ENCODE measurements around the gene GRAMD2A. TPM values are rescaled to one million over a fixed set of nuclear protein-coding genes. Genes with fewer than 3 reads are reported as not detected.

The GRAMD2A gene
- total RNA-seq, 3 donors from 2014 or later (not counting 1 experiment from before 2014, with no cell fraction given): not detected

GRCh38 chr15:72238586-72238985 lies 41.0 kb upstream of the GRAMD2A start:
- H3K9me3 ChIP-seq (ENCODE audit: control insufficient read depth, insufficient read depth, low read length): no peaks in the 10 kb centered on the region
- no peak overlapping the region for H3K4me3 Mint-ChIP-seq
- H3K4me1 Mint-ChIP-seq: peaks cover 12 to 18% of the 10 kb centered on the region in 2 donors
- H3K27me3 ChIP-seq (ENCODE audit: control insufficient read depth, insufficient read depth, low read length): no peaks in the 10 kb centered on the region
- TF ChIP-seq, protein P1, sequence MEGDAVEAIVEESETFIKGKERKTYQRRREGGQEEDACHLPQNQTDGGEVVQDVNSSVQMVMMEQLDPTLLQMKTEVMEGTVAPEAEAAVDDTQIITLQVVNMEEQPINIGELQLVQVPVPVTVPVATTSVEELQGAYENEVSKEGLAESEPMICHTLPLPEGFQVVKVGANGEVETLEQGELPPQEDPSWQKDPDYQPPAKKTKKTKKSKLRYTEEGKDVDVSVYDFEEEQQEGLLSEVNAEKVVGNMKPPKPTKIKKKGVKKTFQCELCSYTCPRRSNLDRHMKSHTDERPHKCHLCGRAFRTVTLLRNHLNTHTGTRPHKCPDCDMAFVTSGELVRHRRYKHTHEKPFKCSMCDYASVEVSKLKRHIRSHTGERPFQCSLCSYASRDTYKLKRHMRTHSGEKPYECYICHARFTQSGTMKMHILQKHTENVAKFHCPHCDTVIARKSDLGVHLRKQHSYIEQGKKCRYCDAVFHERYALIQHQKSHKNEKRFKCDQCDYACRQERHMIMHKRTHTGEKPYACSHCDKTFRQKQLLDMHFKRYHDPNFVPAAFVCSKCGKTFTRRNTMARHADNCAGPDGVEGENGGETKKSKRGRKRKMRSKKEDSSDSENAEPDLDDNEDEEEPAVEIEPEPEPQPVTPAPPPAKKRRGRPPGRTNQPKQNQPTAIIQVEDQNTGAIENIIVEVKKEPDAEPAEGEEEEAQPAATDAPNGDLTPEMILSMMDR (IDR thresholded peaks at IDR 0.05): no peak
- H3K4me1 ChIP-seq (ENCODE audit: control insufficient read depth, insufficient read depth, low read length): peaks cover 12% of the 10 kb centered on the region
- H3K36me3 ChIP-seq (ENCODE audit: control insufficient read depth, insufficient read depth, low read length): peaks cover 16% of the 10 kb centered on the region
- no peaks in the 10 kb centered on the region for H3K27me3 Mint-ChIP-seq (ENCODE audit: low read depth in 2 of 2)
- no peak overlapping the region for H3K4me3 ChIP-seq (ENCODE audit: low read length)
- intact Hi-C loops (cut with micrococcal nuclease): loop anchor here (10.0 kb wide), 1 partner anchor 236 kb away; the partner anchor contains the start of gene ARIH1
- H3K9me3 Mint-ChIP-seq: no peaks in the 10 kb centered on the region
- DNase-seq: no peak
- H3K36me3 Mint-ChIP-seq: no peaks in the 10 kb centered on the region
- WGBS (ENCODE audit: insufficient coverage): 100% methylated on average over 3 of the region's 3 CpGs
- no peak overlapping the region for H3K27ac ChIP-seq (ENCODE audit: low read length)
- ATAC-seq: no peak
- no peak overlapping the region for H3K27ac Mint-ChIP-seq

DNA sequence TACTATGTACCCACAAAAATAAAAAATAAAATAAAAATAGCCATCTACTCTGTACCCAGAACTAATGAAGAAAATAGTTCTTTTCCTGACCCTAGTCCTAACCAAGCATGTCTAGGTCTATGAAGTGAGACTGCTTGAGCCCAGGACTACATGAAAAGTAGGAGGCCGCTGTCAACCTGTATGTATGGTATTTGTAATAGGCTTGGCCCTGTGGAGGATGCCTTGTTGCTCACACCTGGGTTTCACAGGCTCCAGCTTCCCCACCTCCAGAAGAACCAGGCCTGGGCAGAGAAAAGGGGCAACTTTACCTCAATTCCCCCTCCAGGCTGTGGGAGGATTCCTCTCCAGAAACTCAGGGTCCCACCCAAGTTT lies 40.3 kb upstream of the GRAMD2A start:
- no peaks in the 10 kb centered on the region for H3K9me3 Mint-ChIP-seq
- H3K4me1 ChIP-seq (ENCODE audit: control insufficient read depth, insufficient read depth, low read length): peaks cover 12% of the 10 kb centered on the region
- peaks cover 16% of the 10 kb centered on the region for H3K36me3 ChIP-seq (ENCODE audit: control insufficient read depth, insufficient read depth, low read length)
- H3K27ac ChIP-seq (ENCODE audit: low read length): no peak overlapping the region
- DNase-seq: no peak
- intact Hi-C loops (cut with micrococcal nuclease): loop anchor here (10.0 kb wide), 1 partner anchor 237 kb away; the partner anchor contains the start of gene ARIH1
- WGBS (ENCODE audit: insufficient coverage): 90% methylated on average over 1 of the region's 1 CpG
- H3K9me3 ChIP-seq (ENCODE audit: control insufficient read depth, insufficient read depth, low read length): no peaks in the 10 kb centered on the region
- peaks cover 12 to 18% of the 10 kb centered on the region in 2 donors for H3K4me1 Mint-ChIP-seq
- H3K27ac Mint-ChIP-seq: peak overlapping the region; percentile 64 to 79
- no peaks in the 10 kb centered on the region for H3K27me3 ChIP-seq (ENCODE audit: control insufficient read depth, insufficient read depth, low read length)
- H3K36me3 Mint-ChIP-seq: no peaks in the 10 kb centered on the region
- TF ChIP-seq, protein P1 (IDR thresholded peaks at IDR 0.05): no peak
- ATAC-seq: peak in 2 of 3 donors; percentile 3 to 7
- no peak overlapping the region for H3K4me3 Mint-ChIP-seq
- H3K4me3 ChIP-seq (ENCODE audit: low read length): no peak overlapping the region
- no peaks in the 10 kb centered on the region for H3K27me3 Mint-ChIP-seq (ENCODE audit: low read depth in 2 of 2)

DNA sequence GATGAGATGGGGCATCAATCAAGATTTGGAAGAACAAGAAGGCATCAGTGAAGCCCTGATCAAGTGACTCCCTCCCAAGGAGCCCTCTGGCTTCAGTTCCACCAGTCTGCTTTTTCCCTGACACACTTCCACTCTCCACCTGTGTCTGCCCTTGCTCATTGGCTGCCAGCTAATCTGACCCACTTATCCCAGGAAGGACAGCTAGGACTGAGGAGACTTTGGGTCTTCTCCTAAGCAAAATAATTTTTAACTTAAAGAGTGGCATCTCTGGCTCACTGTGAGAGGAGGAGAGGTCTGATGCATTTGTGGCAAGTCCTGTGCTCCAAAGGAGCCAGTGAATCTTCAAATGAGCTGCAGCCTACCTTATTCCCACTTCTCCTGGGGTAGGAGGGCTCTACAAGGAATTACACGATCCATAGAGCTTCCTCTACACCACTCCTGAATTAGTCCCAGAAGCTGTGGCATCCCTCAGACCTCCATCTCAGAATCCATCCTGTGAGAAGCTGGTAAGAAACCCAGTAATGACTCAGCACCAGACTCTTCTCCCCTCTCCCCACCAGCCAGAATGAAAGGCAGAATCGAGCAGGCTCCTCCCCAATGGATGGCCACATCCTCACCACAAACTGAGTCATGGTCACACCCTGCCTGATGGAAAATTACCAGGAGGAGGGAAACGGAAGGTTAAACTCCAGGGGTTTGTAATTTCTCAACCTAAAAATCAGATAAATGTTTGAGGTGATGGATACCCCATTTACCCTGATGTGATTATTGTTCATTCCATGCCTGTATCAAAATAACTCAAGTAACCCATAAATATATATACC lies 39.7 kb upstream of the GRAMD2A start:
- peak overlapping the region; percentile 6 for H3K4me3 Mint-ChIP-seq
- no peaks in the 10 kb centered on the region for H3K27me3 Mint-ChIP-seq (ENCODE audit: low read depth in 2 of 2)

More for the DNA sequence above, 39.7 kb upstream of the GRAMD2A start:
- WGBS (ENCODE audit: insufficient coverage): 2% methylated on average over 2 of the region's 3 CpGs
- peak; percentile 26 to 47 for DNase-seq
- peak; percentile 69 to 87 (median 79) for ATAC-seq
- no peaks in the 10 kb centered on the region for H3K9me3 ChIP-seq (ENCODE audit: control insufficient read depth, insufficient read depth, low read length)
- H3K27ac Mint-ChIP-seq: peak overlapping the region; percentile 64 to 79
- no peak overlapping the region for H3K27ac ChIP-seq (ENCODE audit: low read length)
- H3K27me3 ChIP-seq (ENCODE audit: control insufficient read depth, insufficient read depth, low read length): no peaks in the 10 kb centered on the region
- peaks cover 14% of the 10 kb centered on the region for H3K36me3 ChIP-seq (ENCODE audit: control insufficient read depth, insufficient read depth, low read length)
- TF ChIP-seq, protein P1 (IDR thresholded peaks at IDR 0.05): no peak
- no peaks in the 10 kb centered on the region for H3K36me3 Mint-ChIP-seq
- intact Hi-C loops (cut with micrococcal nuclease): loop anchor here (10.0 kb wide), 1 partner anchor 238 kb away; the partner anchor contains the start of gene ARIH1
- no peaks in the 10 kb centered on the region for H3K9me3 Mint-ChIP-seq
- peaks cover 15% of the 10 kb centered on the region for H3K4me1 ChIP-seq (ENCODE audit: control insufficient read depth, insufficient read depth, low read length)
- H3K4me3 ChIP-seq (ENCODE audit: low read length): no peak overlapping the region
- H3K4me1 Mint-ChIP-seq: peaks cover 13 to 21% of the 10 kb centered on the region in 2 donors
